Measurements from ENCODE around the gene PPP1R7.

DNA sequence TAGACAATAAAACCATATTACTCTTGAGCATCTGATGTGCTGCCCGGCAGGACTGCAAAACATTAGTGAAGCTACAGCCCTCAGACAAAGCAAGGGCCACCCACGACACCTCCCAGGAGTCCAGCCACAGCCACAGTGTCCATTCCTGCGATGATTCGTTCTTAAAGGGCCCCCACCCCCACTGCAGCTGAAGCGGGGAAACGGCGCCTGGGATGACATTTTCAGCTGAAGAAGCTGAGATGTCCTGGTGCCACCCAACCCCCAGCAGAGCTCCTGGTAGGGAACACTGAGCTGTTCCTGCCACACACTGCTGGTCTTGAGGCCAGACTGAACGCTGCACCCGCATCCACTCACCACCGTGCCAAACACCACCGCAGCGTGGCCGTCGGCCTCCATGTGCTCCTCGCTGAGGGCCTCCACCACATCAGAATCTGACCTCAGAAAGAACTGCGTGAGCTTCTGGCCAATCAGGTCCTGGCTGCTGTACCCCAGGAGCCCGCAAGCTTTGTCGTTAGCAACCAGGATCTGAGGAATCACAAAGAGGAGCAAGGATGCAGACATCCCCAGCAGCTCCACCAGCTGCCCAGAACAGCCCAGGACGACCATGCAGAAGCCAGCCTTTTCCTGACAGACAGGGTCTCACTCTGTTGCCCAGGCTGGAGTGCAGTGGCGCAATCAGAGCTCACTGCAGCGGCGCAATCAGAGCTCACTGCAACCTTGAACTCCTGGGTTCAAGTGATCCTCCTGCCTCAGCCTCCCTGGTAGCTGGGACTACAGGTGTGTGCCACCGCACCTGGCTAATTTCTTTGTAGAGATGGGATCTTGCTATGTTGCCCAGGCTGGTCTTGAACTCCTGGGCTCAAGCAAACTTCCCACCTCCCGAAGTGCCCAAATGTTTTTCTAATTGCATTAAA, 10.5 kb upstream of the PPP1R7 start:
- TF ChIP-seq, protein P1, sequence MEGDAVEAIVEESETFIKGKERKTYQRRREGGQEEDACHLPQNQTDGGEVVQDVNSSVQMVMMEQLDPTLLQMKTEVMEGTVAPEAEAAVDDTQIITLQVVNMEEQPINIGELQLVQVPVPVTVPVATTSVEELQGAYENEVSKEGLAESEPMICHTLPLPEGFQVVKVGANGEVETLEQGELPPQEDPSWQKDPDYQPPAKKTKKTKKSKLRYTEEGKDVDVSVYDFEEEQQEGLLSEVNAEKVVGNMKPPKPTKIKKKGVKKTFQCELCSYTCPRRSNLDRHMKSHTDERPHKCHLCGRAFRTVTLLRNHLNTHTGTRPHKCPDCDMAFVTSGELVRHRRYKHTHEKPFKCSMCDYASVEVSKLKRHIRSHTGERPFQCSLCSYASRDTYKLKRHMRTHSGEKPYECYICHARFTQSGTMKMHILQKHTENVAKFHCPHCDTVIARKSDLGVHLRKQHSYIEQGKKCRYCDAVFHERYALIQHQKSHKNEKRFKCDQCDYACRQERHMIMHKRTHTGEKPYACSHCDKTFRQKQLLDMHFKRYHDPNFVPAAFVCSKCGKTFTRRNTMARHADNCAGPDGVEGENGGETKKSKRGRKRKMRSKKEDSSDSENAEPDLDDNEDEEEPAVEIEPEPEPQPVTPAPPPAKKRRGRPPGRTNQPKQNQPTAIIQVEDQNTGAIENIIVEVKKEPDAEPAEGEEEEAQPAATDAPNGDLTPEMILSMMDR (IDR thresholded peaks at IDR 0.05), result no peak
- no peak for TF ChIP-seq POLR2A (IDR thresholded peaks at IDR 0.05)
